Measurements from ENCODE around the gene C1orf21. TPM values are rescaled to one million over a fixed set of nuclear protein-coding genes. Genes with fewer than 3 reads are reported as not detected.

The C1orf21 gene
- total RNA-seq, 1 donor from 2014 or later, result 0.09 TPM

GRCh38 chr1:184634296-184634695, 247.5 kb downstream of the C1orf21 start:
- no peak for TF ChIP-seq CTCF (IDR thresholded peaks at IDR 0.05)
- DNase-seq, result no peak
- Mint-ChIP-seq H3K27me3 (peaks cover 6% of the 10 kb centered on the region), H3K4me3 (no peak overlapping the region), H3K36me3 (ENCODE audit: low read depth) (no peaks in the 10 kb centered on the region), H3K4me1 (no peaks in the 10 kb centered on the region), H3K9me3 (no peaks in the 10 kb centered on the region), H3K27ac (no peak overlapping the region)
- intact Hi-C loops (cut with micrococcal nuclease), result no loop called here
- no peak for ATAC-seq (ENCODE audit: low read depth)
- ChIA-PET POLR2A (no interaction called here), CTCF (no interaction called here)

DNA sequence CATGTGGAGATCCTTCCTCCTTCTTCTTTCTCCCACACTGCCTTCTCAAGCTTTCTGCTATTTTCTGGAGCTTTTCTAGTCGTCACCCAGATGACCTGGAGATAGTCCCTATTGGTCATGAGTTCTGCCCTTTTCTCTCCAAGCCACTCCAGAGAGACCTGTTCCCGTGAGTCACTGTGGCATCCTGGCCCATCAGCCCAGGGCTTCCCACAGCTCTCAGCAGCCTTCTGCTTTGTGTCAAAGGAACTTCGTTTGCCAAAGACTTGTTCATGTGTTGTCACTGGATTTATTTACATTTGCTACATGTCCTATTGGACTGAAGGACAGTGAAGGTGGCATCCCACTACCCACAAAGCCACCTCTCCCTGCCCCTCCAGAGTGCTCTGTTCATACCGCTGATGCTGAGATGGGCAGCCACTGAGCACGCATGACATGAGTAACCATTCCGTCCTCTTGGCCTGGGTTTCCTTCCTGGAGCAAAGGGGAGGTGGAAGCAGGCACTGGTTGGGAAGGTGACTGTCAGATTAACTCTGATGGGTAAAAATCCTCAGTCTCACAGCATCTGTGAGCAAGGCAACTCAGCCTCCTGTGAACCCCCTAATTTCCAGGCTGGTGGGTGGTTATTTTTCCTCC, 248.6 kb downstream of the C1orf21 start:
- no peak for TF ChIP-seq CTCF (IDR thresholded peaks at IDR 0.05)
- ChIA-PET POLR2A (no interaction called here), CTCF (no interaction called here)
- no peak overlapping the region for H3K4me3 Mint-ChIP-seq
- no peaks in the 10 kb centered on the region for H3K9me3 Mint-ChIP-seq
- DNase-seq (no peak), ATAC-seq (ENCODE audit: low read depth) (no peak)
- H3K36me3 Mint-ChIP-seq (ENCODE audit: low read depth), result no peaks in the 10 kb centered on the region
- H3K27me3 Mint-ChIP-seq, result peaks cover 6% of the 10 kb centered on the region
- H3K27ac Mint-ChIP-seq, result no peak overlapping the region
- intact Hi-C loops (cut with micrococcal nuclease), result no loop called here
- no peaks in the 10 kb centered on the region for H3K4me1 Mint-ChIP-seq

- no peak for TF ChIP-seq CTCF (IDR thresholded peaks at IDR 0.05)
- Mint-ChIP-seq H3K27me3 (peaks cover 7% of the 10 kb centered on the region), H3K9me3 (no peaks in the 10 kb centered on the region), H3K4me3 (no peak overlapping the region), H3K36me3 (ENCODE audit: low read depth) (no peaks in the 10 kb centered on the region), H3K27ac (no peak overlapping the region), H3K4me1 (no peaks in the 10 kb centered on the region)
- CTCF ChIA-PET, result no interaction called here
- intact Hi-C loops (cut with micrococcal nuclease), result no loop called here
- no peak for DNase-seq
- no peak for ATAC-seq (ENCODE audit: low read depth)
- POLR2A ChIA-PET, result no interaction called here
These were observed 249.2 kb downstream of the C1orf21 start for GRCh38 chr1:184635980-184636431.

DNA sequence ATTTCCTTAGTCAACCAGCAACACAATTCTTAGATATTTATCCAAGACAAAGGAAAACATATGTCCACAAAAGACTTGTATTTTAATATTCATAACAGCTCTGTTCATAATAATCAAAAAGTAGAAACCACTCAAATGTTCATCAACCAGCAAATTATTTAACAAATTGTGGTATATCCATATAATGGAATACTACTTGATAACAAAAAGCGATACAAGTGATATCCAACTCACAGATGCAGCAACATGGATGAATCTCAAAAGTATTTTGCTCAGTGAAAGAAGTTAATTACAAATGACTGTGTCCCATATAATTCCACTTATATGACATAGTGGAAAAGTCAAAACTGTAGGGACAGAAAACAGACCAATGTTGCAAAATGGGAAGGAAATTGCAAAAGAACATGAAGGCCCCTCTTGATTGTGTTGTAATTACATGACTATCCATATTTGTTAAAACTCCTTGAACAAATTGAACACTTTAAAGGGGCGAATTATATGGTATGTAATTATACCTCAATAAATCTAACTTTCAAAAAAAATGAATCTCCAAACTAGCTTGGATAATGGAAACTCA, 250.9 kb downstream of the C1orf21 start:
- no peaks in the 10 kb centered on the region for H3K9me3 Mint-ChIP-seq
- ChIA-PET CTCF (no interaction called here), POLR2A (no interaction called here)

DNA sequence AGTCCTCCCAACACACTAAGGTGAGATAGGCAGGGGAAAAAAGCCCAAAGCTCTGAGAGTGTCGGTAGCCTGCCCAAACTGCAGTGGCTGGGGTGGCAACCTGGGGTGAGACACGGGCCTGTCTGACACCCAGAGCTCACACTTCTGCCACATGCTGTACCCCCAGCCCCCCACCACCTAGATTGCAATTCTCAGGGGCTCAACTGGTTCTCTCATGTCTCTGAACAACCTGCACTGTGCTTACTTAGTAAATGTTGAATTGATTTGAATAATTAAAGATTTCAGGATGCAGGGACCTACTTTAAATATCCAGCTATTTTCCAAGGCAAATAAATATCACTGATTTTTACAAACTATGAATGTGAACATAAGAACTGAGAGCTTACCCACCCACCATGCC, 252.4 kb downstream of the C1orf21 start:
- POLR2A ChIA-PET, result no interaction called here
- Mint-ChIP-seq H3K4me3 (no peak overlapping the region), H3K4me1 (no peaks in the 10 kb centered on the region), H3K27ac (no peak overlapping the region), H3K27me3 (peaks cover 18% of the 10 kb centered on the region), H3K9me3 (no peaks in the 10 kb centered on the region), H3K36me3 (ENCODE audit: low read depth) (no peaks in the 10 kb centered on the region)
- intact Hi-C loops (cut with micrococcal nuclease), result no loop called here
- CTCF ChIA-PET, result no interaction called here
- TF ChIP-seq CTCF (IDR thresholded peaks at IDR 0.05), result no peak
- ATAC-seq (ENCODE audit: low read depth), result no peak
- DNase-seq, result no peak

More for the DNA sequence above, 250.9 kb downstream of the C1orf21 start:
- Mint-ChIP-seq H3K4me3 (no peak overlapping the region), H3K36me3 (ENCODE audit: low read depth) (no peaks in the 10 kb centered on the region), H3K4me1 (no peaks in the 10 kb centered on the region), H3K27ac (no peak overlapping the region), H3K27me3 (peaks cover 14% of the 10 kb centered on the region)
- intact Hi-C loops (cut with micrococcal nuclease), result no loop called here
- ATAC-seq (ENCODE audit: low read depth) (no peak), DNase-seq (no peak)
- no peak for TF ChIP-seq CTCF (IDR thresholded peaks at IDR 0.05)
